Inflammatory macrophage treated with lipopolysaccharide for 1 hour (primary cell): ENCODE data around the gene MSMP.

Experiments used
- DNase-seq, 2 donors: peaks; one replicate each; pipeline ENCODE4 v3.0.0-alpha.2; 2020 to 2022

The MSMP gene

DNA sequence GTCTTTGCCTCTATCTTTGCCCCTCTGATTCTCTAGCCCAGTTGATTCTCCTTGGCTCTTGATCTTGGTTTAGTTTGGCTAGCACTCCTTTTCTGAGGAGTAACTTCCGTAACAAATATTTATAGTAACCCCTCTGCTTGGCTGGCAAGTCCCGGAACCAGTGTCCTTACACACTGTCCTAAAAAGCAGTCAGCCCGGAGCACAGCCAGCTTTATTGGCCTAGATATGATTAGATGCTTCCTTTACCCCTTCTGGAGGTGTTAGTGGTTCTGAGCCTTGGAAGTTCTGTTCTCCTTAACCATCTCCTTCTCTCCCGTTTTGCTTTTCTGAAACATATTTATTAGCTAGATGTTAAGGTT lies 17.0 kb upstream of the MSMP start:
- no peak for DNase-seq

GRCh38 chr9:35769763-35770162 lies 15.7 kb upstream of the MSMP start:
- no peak for DNase-seq

DNA sequence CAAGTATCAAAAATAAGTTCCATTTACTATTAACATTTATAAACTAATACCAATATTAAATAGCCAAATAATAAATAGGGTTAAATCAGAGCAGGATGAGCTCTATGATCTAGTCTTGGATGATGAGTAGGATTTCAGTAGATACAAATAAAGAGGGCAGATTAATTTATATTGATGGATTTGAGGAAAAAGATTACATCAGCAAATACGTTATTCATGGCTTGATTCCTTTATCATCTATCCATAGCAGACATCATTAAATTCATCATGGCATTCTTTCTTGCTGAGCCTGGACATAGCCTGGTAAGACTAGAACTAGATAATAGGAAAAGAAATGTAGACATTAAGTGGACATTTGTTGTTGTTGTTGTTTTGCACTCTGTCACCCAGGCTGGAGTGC lies 13.4 kb upstream of the MSMP start:
- DNase-seq: no peak

DNA sequence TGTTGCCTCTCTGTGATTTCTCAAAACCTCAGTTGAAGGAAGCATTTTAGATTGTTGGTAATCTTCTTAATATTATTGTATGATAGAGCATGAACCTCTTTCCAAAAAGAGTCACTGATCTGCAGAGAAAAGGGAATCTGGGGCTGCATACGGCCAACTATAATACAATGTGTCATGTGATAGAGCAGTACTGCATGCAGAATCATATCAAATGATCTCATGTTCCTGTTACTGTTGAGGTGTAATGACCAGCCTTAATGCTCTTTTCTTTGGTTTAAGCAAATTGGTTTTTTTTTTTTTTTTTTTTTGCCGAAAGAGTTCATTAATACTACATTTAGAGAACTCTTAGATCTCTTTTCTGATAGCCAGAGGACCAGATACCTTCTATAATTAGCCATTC lies 12.9 kb upstream of the MSMP start:
- no peak for DNase-seq

DNA sequence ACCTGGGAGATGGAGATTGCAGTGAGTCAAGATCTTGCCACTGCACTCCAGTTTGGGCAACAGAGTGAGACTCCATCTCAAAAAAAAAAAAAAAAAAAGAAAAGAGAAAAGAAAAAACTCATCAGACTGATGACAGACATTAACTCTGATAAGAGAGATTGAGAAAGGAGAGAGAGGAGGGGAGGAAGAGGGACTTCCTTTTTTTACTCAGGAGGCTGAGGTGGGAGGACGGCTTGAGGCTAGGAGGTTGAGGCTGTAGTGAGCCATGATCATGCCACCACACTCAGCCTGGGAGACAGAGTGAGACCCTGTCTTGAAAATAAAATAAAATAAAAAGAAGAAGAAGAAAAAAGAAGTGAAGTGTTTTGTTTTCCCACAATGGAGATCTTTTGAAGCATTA lies 9.7 kb upstream of the MSMP start:
- no peak for DNase-seq

- no peak for DNase-seq
Measured at GRCh38 chr9:35763181-35763580, 9.1 kb upstream of the MSMP start.

GRCh38 chr9:35760651-35761050 lies 6.6 kb upstream of the MSMP start:
- DNase-seq: peak in 1 of 2 donors; percentile 19

DNA sequence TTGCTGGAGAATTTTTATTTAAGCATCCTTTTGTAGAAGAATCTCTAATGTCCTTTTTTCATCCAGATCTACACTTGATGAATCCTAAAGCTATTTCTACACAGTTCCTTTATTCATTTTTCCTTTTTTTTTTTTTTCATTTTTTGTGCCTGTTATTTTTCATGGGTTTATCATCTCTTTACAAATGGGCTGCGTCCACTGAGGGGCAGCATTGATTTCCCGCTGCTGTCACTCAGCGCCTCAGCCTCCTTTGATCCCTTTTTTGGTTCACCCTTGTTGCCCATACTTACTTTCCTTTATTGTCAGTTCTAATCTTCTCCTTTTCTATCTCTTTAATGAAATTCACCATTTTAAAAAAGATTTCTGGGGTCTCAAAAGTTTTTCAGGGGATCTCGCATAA lies 5.7 kb upstream of the MSMP start:
- no peak for DNase-seq

DNA sequence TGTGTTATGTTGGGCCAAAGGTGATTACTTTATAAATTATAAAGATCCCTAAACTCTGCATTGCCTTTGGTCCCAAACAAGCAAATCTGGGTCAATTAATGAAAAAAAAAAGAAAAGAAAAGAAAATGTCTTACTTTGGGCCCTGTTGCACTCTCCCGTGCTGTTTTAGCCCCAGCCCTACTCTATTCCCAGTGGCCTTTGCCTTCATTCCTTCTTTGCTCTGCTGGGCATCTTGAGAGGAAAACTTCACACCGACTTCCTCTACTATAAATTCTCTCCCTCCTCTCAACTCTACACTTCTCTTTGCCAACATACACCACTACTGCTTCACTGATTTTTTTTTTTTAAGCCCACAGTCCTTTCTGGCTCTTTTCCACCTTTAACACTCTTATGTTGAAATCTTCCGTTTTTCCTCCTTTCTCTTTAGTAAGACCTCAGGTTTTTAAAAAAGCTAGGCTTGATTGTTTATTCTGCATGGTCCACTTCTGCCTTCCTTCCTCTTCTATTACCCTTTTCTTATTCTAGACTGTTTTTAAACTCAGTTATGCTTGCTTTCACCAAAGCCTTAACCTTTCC lies 4.5 kb upstream of the MSMP start:
- DNase-seq: no peak

GRCh38 chr9:35757892-35758275 lies 3.8 kb upstream of the MSMP start:
- no peak for DNase-seq

GRCh38 chr9:35757226-35757891 lies 3.3 kb upstream of the MSMP start:
- DNase-seq: no peak

DNA sequence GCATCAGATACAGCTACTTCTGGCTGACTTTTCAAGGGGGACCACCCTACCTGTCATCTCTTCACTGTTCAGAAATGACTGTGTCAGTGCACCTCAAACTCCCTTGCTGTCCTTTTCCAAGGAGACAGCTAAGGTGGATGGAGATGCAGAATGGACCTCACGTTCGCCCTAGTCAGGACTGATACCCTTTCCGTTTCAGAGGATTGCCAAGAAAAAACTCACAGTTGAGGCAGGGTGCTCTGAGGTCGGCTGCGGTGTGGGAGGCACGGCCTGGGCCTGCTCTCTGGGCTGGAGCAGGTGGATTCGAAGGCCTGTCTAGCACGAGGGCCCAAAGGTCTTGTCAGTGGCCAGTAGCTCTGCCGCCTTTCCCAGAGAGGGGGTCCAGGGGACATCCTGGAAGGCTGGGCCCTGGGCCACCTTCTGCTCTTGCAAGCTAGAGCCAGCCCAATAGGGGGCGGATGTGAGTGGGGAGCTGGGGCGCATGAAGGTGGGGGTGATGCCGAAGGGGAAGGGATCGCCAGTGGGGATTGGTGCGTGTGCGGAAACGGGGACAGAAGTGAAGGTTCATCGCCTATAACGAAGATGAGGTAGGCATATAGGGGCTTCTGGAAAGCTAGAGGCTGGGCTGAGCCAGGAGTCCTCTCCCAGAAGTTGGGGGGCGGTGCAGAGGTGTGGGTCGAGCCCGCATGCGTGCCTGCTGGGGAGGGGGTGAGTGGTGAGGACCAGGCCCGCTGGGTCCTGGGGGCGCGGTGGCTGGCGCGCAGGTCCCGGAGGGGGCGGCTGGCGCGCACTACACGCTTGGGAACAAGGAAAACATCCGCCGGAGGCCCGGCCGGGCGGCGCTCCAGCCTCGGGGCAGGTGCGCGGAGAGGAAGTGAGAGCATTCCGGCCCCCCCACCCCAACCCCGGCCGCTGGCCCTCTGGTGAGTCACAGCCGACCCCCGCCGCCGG lies 2.5 kb upstream of the MSMP start:
- no peak for DNase-seq

DNA sequence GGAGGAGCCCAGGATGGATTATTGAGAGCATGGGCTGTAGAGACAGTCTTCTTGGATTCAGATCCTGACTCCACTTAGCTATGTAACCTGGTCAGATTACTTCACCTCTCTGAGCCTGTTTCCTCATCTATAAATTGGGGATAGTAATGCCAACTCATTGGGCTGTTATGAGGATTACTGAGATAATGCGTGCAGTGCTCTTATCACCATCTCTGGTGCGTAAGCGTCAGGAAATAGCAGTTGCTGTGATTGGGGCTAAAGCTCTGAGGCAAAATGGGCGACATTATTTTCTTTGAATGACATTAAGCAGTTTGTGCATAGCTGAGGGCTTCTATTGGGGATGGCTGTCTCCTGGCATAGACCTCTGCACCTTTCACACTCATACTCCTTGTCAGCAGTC lies 995 bp upstream of the MSMP start:
- no peak for DNase-seq

GRCh38 chr9:35753466-35753865 lies 610 bp downstream of the MSMP start:
- no peak for DNase-seq

GRCh38 chr9:35750256-35750531 lies 3.9 kb downstream of the MSMP start:
- DNase-seq: no peak

- DNase-seq: peak in 1 of 2 donors; percentile 18
Measured at GRCh38 chr9:35749515-35750255, 4.4 kb downstream of the MSMP start.

GRCh38 chr9:35748858-35749514 lies 5.1 kb downstream of the MSMP start, which contains the start of the genes GBA2 and RGP1:
Gene GBA2, minus strand, starts transcription at chr9:35749228. Its CDS starts 524 bp downstream, at chr9:35748704.
Gene RGP1, plus strand, starts transcription at chr9:35749287. Its CDS starts 469 bp downstream, at chr9:35749756.
- DNase-seq: peak; percentile 64 to 77

DNA sequence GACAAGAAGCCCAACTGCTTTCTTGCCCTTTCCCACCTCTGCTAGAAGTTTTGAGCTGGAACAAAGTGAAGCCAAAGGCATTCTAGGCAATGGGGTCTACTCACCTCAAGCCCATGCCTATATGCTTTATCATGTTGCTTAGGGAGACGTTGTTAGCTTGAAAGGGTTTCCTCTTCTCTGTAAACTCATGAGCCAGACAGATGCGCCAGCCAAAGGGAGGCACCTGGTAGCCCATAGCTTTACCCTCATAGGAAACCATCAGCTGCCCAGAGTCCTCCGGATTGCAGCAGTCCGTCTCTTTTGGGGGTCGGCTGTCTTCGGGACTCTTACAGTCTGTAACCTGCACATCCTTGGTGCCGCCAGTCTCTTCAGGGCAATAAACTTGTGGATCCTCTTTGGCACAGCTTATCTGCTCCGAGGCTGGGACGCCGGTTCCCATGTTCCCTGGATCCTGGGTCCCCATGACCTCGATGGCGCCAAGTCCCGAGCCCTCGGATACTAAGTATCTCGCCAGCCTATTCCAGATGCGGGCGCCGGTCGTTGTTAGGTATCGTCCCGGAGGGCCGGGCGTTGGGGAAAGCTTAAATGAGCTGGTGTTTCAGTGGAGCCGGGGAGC lies 5.7 kb downstream of the MSMP start:
- DNase-seq: no peak

DNA sequence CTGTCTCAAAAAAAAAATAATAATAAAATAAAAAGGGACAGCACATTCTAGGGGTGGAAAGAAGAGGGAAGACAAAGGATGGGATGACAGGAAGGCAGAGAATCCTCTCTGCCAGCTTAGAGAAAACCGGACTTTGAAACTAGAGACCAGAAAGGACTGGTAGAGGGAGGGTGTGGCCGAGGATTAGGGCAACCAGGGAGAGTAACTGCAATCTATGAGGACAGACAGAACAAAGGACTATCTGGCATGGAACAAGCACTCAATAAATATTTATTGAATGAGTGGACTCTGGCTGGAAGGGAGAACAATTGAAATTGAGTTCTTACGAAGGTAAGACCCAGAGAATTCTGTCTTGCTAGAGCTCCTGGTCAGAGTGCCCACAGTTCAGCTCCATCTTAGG lies 7.5 kb downstream of the MSMP start:
- DNase-seq: no peak

GRCh38 chr9:35745569-35745968 lies 8.5 kb downstream of the MSMP start:
- DNase-seq: no peak

DNA sequence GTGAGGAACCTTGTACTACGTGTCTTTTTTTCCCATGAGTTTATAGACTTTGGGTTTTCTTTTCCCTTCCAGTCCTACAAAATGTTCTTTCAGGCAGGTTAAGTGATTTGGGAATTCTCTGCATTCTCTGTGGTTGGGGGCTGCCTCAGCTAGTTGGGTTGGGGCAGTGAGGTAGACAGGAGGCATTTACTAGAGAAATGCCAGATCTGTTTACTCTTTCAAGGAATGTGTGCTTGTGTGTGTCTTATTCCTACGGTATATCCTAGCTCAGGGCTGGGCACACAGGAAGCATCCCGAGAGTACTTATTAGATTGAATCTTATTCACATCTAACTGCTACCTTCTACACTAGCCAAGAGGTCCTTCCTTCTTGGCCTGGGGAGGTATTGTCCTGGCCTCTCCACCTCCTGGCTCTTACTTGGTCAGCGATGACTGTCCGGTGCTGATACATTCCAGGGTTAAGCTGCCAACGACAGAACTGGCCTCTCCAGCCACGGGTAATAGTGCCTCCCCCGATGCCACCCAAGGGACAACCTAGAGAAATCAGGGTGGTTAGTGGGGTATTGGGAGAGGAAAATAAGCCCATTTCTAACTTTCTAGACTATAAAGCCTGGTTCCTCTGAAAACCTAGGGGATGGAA lies 10.1 kb downstream of the MSMP start:
- no peak for DNase-seq

GRCh38 chr9:35743452-35743851 lies 10.6 kb downstream of the MSMP start:
- DNase-seq: peak in 1 of 2 donors; percentile 21
